Brain microvascular endothelial cell (primary cell): ENCODE data around the gene CCDC117.

Experiments used
- DNase-seq: peaks from one replicate; pipeline ENCODE4 v3.0.0-alpha.2; 2020
- H3K27ac ChIP-seq: fragments of 250-450 bp; sonication (Bioruptor Pico); 2 replicates; pipeline ENCODE4 v1.5.1; 2020; ENCODE audit warnings: mild to moderate bottlenecking, moderate library complexity
- H3K27me3 ChIP-seq: fragments of 250-450 bp; sonication (Bioruptor Pico); replicated peaks from 2 replicates; pipeline ENCODE4 v1.5.1; 2020; ENCODE audit warnings: mild to moderate bottlenecking
- H3K36me3 ChIP-seq: fragments of 250-450 bp; sonication (Bioruptor Pico); replicated peaks from 2 replicates; pipeline ENCODE4 v1.5.1; 2020; ENCODE audit warnings: mild to moderate bottlenecking
- H3K4me3 ChIP-seq: 2 replicates; pipeline ENCODE4 v1.5.1; 2011; ENCODE audit warnings: low read depth, mild to moderate bottlenecking, control low read depth, low read length, moderate library complexity
- CTCF ChIP-seq: IDR thresholded peaks from 2 replicates; pipeline ENCODE4 v1.5.1; 2011; ENCODE audit warnings: low read depth, mild to moderate bottlenecking, moderate library complexity, low read length, control low read depth, inconsistent platforms; ENCODE audit errors: missing control alignments
- in situ Hi-C: cut with HindIII; loops from 2 replicates; pipeline ENCODE4 v1.10.0; 2017; ENCODE audit warnings: low sequenced_read_pairs, low pct_ligation_motif_present

Gene CCDC117

GRCh38 chr22:28779833-28780232 lies 7.3 kb downstream of the CCDC117 start:
- no peak for DNase-seq
- Histone ChIP-seq H3K4me3 (no peak overlapping the region), H3K27me3 (no peaks in the 10 kb centered on the region), H3K27ac (no peak overlapping the region), H3K36me3 (peaks cover 37% of the 10 kb centered on the region)
- TF ChIP-seq CTCF: no peak
- in situ Hi-C loops: no loop called here

GRCh38 chr22:28780296-28780695 lies 7.8 kb downstream of the CCDC117 start:
- in situ Hi-C loops: no loop called here
- no peak for TF ChIP-seq CTCF
- Histone ChIP-seq H3K4me3 (no peak overlapping the region), H3K36me3 (peaks cover 39% of the 10 kb centered on the region), H3K27me3 (no peaks in the 10 kb centered on the region), H3K27ac (no peak overlapping the region)
- no peak for DNase-seq

DNA sequence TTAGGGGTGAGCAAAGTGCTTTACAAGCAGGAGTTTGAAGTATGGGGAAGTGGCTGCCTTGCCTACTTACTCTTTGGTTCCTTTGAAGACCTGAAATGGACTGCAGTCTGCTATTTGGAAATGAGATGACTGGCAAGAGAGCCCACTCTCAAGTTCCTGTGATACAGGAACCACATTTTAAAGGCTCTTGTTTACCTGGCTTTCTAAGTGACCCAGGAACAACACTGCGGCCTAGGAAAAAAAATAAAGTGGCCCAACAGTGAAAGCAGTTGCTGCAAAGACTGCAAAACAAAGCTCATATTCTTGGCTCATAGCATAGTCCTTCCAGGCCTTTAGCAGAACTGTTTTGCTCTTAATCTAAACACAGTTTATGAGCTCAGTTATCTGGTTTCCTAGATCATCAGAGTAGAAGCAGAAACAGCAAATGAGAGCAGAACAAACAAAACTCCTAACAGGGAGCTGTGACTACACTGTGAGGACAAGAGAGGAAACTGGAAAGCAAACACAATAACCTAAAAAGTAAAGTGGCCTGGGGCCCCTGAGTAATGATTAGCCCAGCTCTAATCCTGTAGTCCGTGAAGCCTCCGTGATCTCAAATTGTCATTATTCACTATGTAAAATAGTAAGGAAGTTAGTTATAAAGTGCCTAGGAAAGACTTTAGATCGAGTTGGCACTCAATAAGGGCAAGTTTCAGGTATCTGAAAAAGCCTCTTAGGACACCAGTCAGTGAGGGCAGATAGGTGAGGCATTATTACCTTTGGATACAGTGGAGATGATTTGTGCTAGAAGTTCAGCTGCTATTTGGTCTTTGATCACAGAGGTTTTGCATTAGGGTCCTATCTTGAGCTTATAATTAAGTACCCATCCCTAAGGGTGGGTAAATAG lies 11.5 kb downstream of the CCDC117 start:
- peaks cover 51% of the 10 kb centered on the region for H3K36me3 ChIP-seq
- no peak overlapping the region for H3K4me3 ChIP-seq
- no peak for TF ChIP-seq CTCF
- no peak for DNase-seq
- H3K27ac ChIP-seq: no peak overlapping the region
- in situ Hi-C loops: no loop called here
- no peaks in the 10 kb centered on the region for H3K27me3 ChIP-seq

- H3K27me3 ChIP-seq: no peaks in the 10 kb centered on the region
- no peak for TF ChIP-seq CTCF
- DNase-seq: no peak
- no peak overlapping the region for H3K27ac ChIP-seq
- H3K4me3 ChIP-seq: no peak overlapping the region
- in situ Hi-C loops: no loop called here
- H3K36me3 ChIP-seq: peaks cover 33% of the 10 kb centered on the region
Observed at GRCh38 chr22:28788601-28789000, 16.1 kb downstream of the CCDC117 start.

DNA sequence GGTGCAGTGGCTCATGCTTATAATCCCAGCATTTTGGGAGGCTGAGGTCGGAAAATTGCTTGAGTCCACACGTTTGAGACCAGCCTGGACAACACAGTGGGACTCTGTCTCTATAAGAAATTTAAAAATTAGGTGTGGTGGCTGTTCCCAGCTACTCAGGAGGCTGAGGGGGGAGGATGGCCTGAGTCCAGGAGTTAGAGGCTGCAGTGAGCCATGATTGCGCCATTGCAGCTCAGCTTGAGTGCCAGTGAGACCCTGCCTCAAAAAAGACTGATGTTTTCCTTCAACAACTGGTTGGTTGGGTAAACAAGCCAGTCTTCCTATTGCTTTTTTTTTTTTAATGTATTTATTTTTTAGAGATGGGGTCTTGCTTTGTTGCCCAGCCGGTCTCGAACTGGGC lies 18.6 kb downstream of the CCDC117 start:
- no peak for TF ChIP-seq CTCF
- peaks cover 36% of the 10 kb centered on the region for H3K36me3 ChIP-seq
- in situ Hi-C loops: no loop called here

More for the DNA sequence above, 18.6 kb downstream of the CCDC117 start:
- no peaks in the 10 kb centered on the region for H3K27me3 ChIP-seq
- no peak overlapping the region for H3K4me3 ChIP-seq
- H3K27ac ChIP-seq: no peak overlapping the region
- no peak for DNase-seq
